Liver (tissue), 3 donors: Measurements from ENCODE around the gene TMEM272.
A peak's percentile ranks its signal among the peaks of the same experiment; 100 is the strongest.

Source experiments
- ATF3 ChIP-seq: IDR thresholded peaks from 2 replicates; pipeline ENCODE4 v1.6.1; 2016; ENCODE audit warnings: antibody characterized with exemption
- EGR1 ChIP-seq, 2 donors: IDR thresholded peaks; 2 replicates each; pipeline ENCODE4 v1.6.1; 2016 to 2018; ENCODE audit warnings: antibody characterized with exemption in 2 of 2, low read depth in 2 of 2
- GABPA ChIP-seq, 2 donors: IDR thresholded peaks in 1 of 2; conservative IDR thresholded peaks in 1 of 2; 2 replicates each; pipeline ENCODE4 v1.6.1; 2016; ENCODE audit warnings: antibody characterized with exemption in 2 of 2, mild to moderate bottlenecking in 1 of 2, moderate library complexity in 1 of 2
- HNF4A ChIP-seq, 2 donors: conservative IDR thresholded peaks; 2 replicates each; pipeline ENCODE4 v1.6.1; 2016; ENCODE audit warnings: antibody characterized with exemption in 2 of 2, mild to moderate bottlenecking in 2 of 2
- RAD21 ChIP-seq, 2 donors: IDR thresholded peaks; 2 replicates each; pipeline ENCODE4 v1.6.1; 2016; ENCODE audit warnings: antibody characterized with exemption in 2 of 2, mild to moderate bottlenecking in 2 of 2
- RXRA ChIP-seq, 2 donors: IDR thresholded peaks; 2 replicates each; pipeline ENCODE4 v1.6.1; 2017 to 2018; ENCODE audit warnings: antibody characterized with exemption in 2 of 2, mild to moderate bottlenecking in 1 of 2
- SP1 ChIP-seq: IDR thresholded peaks from 2 replicates; pipeline ENCODE4 v1.6.1; 2018; ENCODE audit warnings: antibody characterized with exemption, mild to moderate bottlenecking
- TAF1 ChIP-seq: conservative IDR thresholded peaks from 2 replicates; pipeline ENCODE4 v1.6.1; 2016; ENCODE audit warnings: antibody characterized with exemption, mild to moderate bottlenecking
- TF ChIP-seq, protein P1 (sequence below): fragments of 150-350 bp; IDR thresholded peaks from 2 replicates; pipeline ENCODE4 v1.5.1; 2017; ENCODE audit warnings: improper control_type of control experiment, low read depth, low read length; ENCODE audit not compliant: missing input control
- TF ChIP-seq, protein P2 (sequence below): IDR thresholded peaks from 2 replicates; pipeline ENCODE4 v1.6.1; 2016; ENCODE audit warnings: antibody characterized with exemption
- TF ChIP-seq, protein P3 (sequence below): IDR thresholded peaks from 2 replicates; pipeline ENCODE4 v1.6.1; 2016; ENCODE audit warnings: antibody characterized with exemption, mild to moderate bottlenecking
- TF ChIP-seq, protein P4 (sequence below): IDR thresholded peaks from 2 replicates; pipeline ENCODE4 v1.6.1; 2016; ENCODE audit warnings: antibody characterized with exemption
- donor health status: healthy.
- donor health status: healthy.

DNA sequence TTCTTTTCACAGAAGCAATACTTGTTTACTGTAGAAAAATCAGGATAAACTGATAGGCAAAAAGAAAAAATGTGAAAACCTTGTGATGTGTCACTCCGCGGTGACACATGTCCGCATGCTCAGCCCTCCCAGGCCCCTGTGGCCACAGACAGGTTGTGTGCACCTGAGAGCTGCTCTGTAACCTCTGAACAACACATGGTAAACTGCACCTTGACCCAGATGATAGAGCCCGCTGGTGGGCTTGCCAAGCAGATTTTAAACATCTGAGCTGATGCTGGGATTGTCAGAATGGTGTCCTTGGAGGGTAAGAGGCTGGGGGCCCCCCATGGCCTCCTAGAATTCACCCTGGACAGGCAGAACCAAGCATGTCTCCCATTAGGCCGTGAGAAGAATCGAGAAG is 74.8 kb downstream of the TMEM272 start:
- TF ChIP-seq ATF3 (no peak), EGR1 (IDR thresholded peaks at IDR 0.05; ENCODE audit: low read depth in 2 of 2) (no peak), RAD21 (IDR thresholded peaks at IDR 0.05) (no peak), TAF1 (no peak), GABPA (IDR thresholded peaks at IDR 0.05 in 1 of 2, conservative IDR thresholded peaks at IDR 0.05 in 1 of 2) (no peak), RXRA (IDR thresholded peaks at IDR 0.05) (no peak), HNF4A (conservative IDR thresholded peaks at IDR 0.05) (peak; percentile 11 to 15), SP1 (no peak)
- TF ChIP-seq, protein P1, sequence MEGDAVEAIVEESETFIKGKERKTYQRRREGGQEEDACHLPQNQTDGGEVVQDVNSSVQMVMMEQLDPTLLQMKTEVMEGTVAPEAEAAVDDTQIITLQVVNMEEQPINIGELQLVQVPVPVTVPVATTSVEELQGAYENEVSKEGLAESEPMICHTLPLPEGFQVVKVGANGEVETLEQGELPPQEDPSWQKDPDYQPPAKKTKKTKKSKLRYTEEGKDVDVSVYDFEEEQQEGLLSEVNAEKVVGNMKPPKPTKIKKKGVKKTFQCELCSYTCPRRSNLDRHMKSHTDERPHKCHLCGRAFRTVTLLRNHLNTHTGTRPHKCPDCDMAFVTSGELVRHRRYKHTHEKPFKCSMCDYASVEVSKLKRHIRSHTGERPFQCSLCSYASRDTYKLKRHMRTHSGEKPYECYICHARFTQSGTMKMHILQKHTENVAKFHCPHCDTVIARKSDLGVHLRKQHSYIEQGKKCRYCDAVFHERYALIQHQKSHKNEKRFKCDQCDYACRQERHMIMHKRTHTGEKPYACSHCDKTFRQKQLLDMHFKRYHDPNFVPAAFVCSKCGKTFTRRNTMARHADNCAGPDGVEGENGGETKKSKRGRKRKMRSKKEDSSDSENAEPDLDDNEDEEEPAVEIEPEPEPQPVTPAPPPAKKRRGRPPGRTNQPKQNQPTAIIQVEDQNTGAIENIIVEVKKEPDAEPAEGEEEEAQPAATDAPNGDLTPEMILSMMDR, result no peak
- TF ChIP-seq, protein P2, sequence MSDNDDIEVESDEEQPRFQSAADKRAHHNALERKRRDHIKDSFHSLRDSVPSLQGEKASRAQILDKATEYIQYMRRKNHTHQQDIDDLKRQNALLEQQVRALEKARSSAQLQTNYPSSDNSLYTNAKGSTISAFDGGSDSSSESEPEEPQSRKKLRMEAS, result no peak
- TF ChIP-seq, protein P3, sequence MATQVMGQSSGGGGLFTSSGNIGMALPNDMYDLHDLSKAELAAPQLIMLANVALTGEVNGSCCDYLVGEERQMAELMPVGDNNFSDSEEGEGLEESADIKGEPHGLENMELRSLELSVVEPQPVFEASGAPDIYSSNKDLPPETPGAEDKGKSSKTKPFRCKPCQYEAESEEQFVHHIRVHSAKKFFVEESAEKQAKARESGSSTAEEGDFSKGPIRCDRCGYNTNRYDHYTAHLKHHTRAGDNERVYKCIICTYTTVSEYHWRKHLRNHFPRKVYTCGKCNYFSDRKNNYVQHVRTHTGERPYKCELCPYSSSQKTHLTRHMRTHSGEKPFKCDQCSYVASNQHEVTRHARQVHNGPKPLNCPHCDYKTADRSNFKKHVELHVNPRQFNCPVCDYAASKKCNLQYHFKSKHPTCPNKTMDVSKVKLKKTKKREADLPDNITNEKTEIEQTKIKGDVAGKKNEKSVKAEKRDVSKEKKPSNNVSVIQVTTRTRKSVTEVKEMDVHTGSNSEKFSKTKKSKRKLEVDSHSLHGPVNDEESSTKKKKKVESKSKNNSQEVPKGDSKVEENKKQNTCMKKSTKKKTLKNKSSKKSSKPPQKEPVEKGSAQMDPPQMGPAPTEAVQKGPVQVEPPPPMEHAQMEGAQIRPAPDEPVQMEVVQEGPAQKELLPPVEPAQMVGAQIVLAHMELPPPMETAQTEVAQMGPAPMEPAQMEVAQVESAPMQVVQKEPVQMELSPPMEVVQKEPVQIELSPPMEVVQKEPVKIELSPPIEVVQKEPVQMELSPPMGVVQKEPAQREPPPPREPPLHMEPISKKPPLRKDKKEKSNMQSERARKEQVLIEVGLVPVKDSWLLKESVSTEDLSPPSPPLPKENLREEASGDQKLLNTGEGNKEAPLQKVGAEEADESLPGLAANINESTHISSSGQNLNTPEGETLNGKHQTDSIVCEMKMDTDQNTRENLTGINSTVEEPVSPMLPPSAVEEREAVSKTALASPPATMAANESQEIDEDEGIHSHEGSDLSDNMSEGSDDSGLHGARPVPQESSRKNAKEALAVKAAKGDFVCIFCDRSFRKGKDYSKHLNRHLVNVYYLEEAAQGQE, result no peak
- TF ChIP-seq, protein P4, sequence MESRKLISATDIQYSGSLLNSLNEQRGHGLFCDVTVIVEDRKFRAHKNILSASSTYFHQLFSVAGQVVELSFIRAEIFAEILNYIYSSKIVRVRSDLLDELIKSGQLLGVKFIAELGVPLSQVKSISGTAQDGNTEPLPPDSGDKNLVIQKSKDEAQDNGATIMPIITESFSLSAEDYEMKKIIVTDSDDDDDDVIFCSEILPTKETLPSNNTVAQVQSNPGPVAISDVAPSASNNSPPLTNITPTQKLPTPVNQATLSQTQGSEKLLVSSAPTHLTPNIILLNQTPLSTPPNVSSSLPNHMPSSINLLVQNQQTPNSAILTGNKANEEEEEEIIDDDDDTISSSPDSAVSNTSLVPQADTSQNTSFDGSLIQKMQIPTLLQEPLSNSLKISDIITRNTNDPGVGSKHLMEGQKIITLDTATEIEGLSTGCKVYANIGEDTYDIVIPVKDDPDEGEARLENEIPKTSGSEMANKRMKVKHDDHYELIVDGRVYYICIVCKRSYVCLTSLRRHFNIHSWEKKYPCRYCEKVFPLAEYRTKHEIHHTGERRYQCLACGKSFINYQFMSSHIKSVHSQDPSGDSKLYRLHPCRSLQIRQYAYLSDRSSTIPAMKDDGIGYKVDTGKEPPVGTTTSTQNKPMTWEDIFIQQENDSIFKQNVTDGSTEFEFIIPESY, result no peak
